AG04450 (cell line): Measurements from ENCODE around the gene RAC3. TPM values are rescaled to one million over a fixed set of nuclear protein-coding genes. Genes with fewer than 3 reads are reported as not detected.
A peak's percentile ranks its signal among the peaks of the same experiment; 100 is the strongest.

Experiments
- CTCF ChIA-PET: fragments of 300-600, 350-600 bp; formaldehyde crosslinking; extraction: SDS; loops from one replicate; lab custom pipeline; 2022; ENCODE audit warnings: antibody characterized with exemption, inconsistent platforms; lab: Charles Lee
- POLR2A ChIA-PET: fragments of 350-600 bp; formaldehyde crosslinking; extraction: SDS; loops from one replicate; lab custom pipeline; 2021; ENCODE audit warnings: antibody characterized with exemption, inconsistent platforms; lab: Yijun Ruan, JAX
- DNase-seq: peaks from one replicate; pipeline ENCODE4 v3.0.0-alpha.2; 2011; ENCODE audit warnings: low read depth, low spot score
- H3K27ac ChIP-seq: one replicate; pipeline ENCODE4 v1.5.1; 2012; ENCODE audit warnings: low read depth, low read length, control low read depth
- H3K27me3 ChIP-seq: one replicate; pipeline ENCODE4 v1.6.0; 2012; ENCODE audit warnings: low read length; ENCODE audit not compliant: control insufficient read depth, insufficient read depth
- H3K4me3 ChIP-seq: 2 replicates; pipeline ENCODE4 v1.5.1; 2011; ENCODE audit warnings: mild to moderate bottlenecking, low read depth, low read length, control low read depth
- H3K9me3 ChIP-seq: 2 replicates; pipeline ENCODE4 v1.5.1; 2012; ENCODE audit warnings: low read length; ENCODE audit not compliant: control insufficient read depth, insufficient read depth
- polyA plus RNA-seq: library from polyadenylated mRNA; depleted of rRNA; stranded (reverse); fragments of >200 nt; gene quantifications from 2 replicates; pipeline ENCODE4 v1.2.3, GENCODE V29; 2011
- TF ChIP-seq, protein P1 (sequence below): IDR thresholded peaks from 2 replicates; pipeline ENCODE4 v1.5.1; 2011; ENCODE audit warnings: low read depth, low read length, control low read depth, inconsistent platforms

RAC3 gene
- polyA plus RNA-seq, 1 experiment: 12.9 TPM

DNA sequence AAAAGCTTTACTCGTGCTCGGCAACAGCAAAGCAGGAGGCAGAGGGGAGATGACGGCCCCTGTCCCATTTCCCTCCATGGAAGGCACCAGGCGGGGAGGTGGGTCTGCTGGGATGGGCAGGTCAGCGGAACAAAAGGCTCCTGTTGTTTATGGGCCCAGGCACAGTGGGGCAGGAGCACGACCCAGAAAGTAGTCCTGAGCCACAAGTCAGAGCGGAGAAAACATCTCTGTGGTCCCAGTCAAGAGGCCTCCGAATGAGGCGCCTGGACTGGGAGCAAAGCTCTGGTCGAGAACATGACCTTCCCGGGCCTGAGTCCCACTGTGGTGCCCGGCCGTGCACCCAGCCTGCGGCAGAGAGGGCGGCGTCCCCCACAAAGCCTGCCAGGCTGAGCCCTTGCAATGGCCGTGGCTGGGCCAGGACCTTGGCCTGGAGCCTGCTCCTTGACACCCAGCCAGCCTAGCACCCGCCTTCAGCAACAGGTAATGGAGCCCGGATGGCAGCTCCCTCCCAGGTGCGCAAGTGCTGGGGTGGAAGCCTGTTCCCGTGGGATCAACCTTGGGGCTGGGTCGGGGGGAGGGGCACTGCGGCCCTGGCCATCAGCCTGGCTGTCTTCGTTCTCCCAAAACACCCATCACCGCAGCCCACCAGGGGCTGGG, 16.6 kb downstream of the RAC3 start:
- no peaks in the 10 kb centered on the region for H3K27me3 ChIP-seq
- TF ChIP-seq, protein P1, sequence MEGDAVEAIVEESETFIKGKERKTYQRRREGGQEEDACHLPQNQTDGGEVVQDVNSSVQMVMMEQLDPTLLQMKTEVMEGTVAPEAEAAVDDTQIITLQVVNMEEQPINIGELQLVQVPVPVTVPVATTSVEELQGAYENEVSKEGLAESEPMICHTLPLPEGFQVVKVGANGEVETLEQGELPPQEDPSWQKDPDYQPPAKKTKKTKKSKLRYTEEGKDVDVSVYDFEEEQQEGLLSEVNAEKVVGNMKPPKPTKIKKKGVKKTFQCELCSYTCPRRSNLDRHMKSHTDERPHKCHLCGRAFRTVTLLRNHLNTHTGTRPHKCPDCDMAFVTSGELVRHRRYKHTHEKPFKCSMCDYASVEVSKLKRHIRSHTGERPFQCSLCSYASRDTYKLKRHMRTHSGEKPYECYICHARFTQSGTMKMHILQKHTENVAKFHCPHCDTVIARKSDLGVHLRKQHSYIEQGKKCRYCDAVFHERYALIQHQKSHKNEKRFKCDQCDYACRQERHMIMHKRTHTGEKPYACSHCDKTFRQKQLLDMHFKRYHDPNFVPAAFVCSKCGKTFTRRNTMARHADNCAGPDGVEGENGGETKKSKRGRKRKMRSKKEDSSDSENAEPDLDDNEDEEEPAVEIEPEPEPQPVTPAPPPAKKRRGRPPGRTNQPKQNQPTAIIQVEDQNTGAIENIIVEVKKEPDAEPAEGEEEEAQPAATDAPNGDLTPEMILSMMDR: no peak
- DNase-seq: no peak
- no peak overlapping the region for H3K27ac ChIP-seq
- H3K9me3 ChIP-seq: peaks cover 4% of the 10 kb centered on the region; the same call in 1 of the 2 replicates
- ChIA-PET CTCF (no interaction called here), POLR2A (interaction anchor here (0.6 kb wide), 1 partner anchor 123 kb away, joined by 9 read pairs; no protein-coding TSS in a partner anchor)
- H3K4me3 ChIP-seq: no peak overlapping the region

DNA sequence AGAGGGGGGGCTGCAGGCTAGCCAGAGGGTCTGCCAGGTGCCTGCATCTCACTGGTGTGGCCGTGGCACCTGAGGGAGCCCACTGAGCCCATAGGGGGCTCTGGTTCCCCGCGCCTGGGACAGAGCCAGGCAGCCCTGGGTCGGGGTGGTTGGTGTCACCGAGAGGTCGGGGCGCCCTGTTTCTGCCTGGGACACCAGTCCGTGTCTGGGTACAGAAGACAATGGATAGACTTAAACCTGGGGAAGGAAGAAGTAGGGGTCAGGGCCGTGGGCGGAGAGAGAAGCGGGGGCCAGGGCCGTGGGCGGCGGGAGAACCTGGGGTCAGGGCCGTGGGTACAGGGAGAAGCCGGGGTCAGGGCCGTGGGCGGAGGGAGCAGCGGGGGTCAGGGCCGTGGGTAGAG, 17.1 kb downstream of the RAC3 start:
- ChIA-PET POLR2A (no interaction called here), CTCF (no interaction called here)
- no peak for DNase-seq
- H3K27me3 ChIP-seq: no peaks in the 10 kb centered on the region
- TF ChIP-seq, protein P1: no peak
- no peak overlapping the region for H3K4me3 ChIP-seq
- peaks cover 4% of the 10 kb centered on the region; the same call in 1 of the 2 replicates for H3K9me3 ChIP-seq
- no peak overlapping the region for H3K27ac ChIP-seq

DNA sequence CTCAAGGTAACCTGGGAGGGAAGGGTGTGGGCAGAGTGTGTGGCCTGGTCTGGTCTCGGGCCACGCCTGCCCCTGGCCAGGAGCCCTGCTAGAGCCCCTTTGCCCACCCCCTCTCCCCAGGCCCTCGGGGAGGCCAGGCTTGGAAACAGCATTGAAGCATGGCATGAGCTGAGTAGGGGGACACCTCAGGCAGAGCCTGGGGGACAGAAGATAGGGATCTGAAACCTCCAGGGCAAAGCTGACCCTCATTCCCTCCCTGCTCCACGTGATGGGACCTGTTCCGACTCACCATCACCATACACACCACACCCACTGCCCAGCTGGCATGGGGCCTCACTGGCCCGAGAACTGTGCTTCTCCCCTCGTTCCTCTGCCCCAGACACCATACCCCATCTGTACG, 17.6 kb downstream of the RAC3 start:
- POLR2A ChIA-PET: no interaction called here
- Histone ChIP-seq H3K27ac (no peak overlapping the region), H3K4me3 (no peak overlapping the region), H3K9me3 (peaks cover 4% of the 10 kb centered on the region; the same call in 1 of the 2 replicates), H3K27me3 (no peaks in the 10 kb centered on the region)
- CTCF ChIA-PET: no interaction called here
- DNase-seq: no peak
- TF ChIP-seq, protein P1: no peak

DNA sequence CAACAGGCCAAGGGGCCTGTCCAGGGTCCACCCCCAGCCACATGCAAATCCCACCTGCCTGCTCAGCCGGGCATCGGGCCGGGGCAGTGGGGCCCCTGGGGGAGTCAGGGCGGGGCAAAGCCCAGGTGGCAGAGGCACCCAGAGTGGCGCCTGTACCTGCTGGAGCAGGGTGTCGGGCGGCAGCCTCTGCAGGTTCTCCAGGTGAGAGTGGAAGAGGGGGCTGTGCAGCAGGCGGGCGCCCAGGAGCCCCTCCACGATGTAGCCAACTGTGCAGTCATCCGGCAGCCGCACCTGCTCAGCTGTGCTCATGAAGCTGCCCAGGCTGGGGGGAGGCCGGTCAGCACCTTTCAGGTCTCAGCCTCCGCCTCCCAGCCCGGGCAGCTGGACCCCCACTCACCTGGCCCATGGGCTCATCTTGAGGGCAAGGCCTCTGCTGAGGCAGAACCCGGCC, 18.1 kb downstream of the RAC3 start:
- peaks cover 4% of the 10 kb centered on the region; the same call in 1 of the 2 replicates for H3K9me3 ChIP-seq
- TF ChIP-seq, protein P1: no peak
- no peak overlapping the region for H3K4me3 ChIP-seq
- DNase-seq: no peak
- H3K27me3 ChIP-seq: no peaks in the 10 kb centered on the region
- no peak overlapping the region for H3K27ac ChIP-seq
- POLR2A ChIA-PET: no interaction called here
- CTCF ChIA-PET: interaction anchor here (1.6 kb wide), 1 partner anchor 12 kb away, joined by 4 read pairs; the partner anchor contains the start of gene DCXR

DNA sequence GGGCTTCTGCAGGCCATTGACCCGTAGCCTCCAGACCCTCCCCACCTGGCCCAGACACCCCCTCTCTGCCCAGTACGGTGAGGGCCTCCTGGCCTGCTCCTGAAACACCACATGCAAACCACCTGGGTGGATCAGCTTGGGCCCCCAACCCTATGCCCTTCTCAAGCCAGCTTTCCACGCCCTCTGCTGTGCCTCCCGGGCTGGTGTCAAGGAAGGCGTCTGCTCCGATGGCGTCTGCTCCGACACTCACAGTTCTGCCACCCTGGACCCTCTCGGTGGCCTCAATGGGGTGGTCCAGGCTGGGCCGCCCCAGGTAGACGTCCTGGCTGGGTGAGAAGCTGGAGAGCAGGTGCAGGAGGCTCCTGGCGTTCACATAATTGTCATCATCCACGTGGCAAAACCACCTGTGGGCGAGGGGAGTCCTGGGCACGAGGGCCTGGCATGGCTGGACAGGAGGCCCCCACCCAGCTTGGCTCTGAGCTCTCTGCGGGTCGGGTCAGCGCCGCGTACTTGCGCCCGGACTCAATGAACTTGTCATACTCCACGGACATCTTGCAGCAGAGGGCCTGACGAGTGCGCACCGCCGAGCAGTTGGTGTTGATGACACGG, 18.8 kb downstream of the RAC3 start:
- Histone ChIP-seq H3K27ac (no peak overlapping the region), H3K4me3 (peak overlapping the region; percentile 85), H3K27me3 (no peaks in the 10 kb centered on the region), H3K9me3 (peaks cover 4% of the 10 kb centered on the region; the same call in 1 of the 2 replicates)
- POLR2A ChIA-PET: interaction anchor here (2.2 kb wide), 1 partner anchor 13 kb away, joined by 8 read pairs; the partner anchor contains the start of gene DCXR
- CTCF ChIA-PET: interaction anchor here (1.6 kb wide), 1 partner anchor 13 kb away, joined by 4 read pairs; the partner anchor contains the start of gene DCXR
- DNase-seq: no peak
- TF ChIP-seq, protein P1: no peak
